COLO668 (cell line): ENCODE results near the gene BAAT.
"Not testable (repeated sequence)": the region's sequence is repeated elsewhere in the genome, so short reads cannot be mapped to it uniquely, and the experiment has no call there.

Source experiments
- DNase-seq: peaks from one replicate; lab custom pipeline; 2025; ENCODE audit not compliant: unreplicated experiment; lab: John Stamatoyannopoulos, UW

Gene BAAT

DNA sequence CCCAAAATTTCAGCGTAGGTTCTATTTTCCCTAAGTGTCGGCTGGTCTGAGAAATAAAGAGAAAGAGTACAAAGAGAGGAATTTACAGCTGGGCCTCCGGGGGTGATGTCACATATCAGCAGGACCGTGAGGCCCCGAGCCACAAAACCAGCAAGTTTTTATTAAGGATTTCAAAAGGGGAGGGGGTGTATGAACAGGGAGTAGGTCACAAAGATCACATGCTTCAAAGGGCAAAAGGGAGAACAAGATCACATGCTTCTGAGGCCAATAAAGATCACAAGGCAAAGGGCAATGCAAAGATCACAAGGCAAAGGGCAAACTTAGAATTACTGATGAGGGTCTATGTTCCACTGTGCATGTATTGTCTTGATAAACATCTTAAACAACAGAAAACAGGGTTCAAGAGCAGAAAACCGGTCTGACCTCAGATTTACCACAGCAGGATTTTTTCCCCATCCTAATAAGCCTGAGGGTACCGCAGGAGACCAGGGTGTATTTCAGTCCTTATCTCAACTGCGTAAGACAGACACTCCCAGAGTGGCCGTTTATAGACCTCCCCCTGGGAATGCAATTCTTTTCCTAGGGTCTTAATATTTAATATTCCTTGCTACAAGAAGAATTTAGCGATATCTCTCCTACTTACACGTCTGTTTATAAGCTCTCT lies at the start of gene BAAT:
TSS of gene BAAT (minus strand) at position 134 of the 664 bp plus-strand sequence. CDS start 13,602 bp downstream, outside the sequence.
- not testable (repeated sequence) for DNase-seq

DNA sequence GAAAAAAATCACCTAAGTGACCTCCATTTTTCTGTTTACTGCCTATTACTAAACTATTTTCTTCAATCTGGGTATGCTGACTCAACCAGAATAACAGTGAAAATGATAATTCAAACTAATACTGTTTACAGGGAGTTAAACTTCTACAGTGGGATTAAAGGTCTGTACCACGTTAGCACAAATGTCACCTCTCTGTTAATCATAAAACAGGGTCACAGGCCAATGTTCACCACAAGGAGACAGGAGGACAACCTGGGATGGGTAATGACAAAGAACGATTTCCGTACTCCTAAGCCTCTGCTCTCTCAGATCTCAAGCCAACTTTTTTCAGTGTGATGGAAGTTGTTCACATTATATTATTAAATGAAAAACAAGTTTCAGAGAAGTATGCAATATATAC lies 48.4 kb upstream of the BAAT start:
- no peak for DNase-seq

DNA sequence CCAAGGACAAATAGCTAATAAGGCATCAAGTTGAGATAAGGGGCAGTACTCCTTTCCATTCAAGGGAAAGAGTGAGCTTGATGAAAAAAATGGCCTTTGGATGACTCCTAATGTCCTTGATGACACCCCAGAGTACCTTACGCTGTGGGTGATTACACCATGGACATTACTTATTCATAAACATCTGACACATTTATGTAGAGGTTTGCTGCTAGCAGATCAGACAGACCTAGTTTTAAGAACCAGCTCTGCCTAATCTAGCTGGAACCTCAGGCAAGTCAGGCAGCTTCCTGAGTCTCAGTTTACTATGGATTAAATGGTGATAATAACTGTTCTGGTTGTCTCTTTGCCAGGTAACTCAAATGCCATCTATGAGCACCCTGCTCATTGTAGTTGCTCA lies 47.9 kb upstream of the BAAT start:
- DNase-seq, result no peak

DNA sequence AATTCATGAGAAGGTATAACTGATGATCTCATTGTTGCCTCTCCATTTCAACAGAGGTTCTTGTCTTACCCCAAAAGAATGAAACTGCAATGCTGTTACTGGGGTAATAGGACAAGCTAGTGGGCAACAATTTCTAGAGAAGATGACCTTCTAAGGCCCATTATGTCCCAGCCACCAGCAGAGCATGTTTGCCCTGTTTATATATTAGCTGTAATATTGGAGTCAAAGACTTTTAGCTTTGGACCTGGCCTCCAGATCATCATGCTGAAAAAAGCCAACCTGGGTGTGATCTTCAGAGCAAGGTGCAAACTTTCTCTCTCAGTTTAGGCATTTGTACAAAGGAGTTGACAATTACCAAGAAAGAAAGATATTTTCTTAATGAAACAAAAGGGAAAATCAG lies 47.4 kb upstream of the BAAT start:
- no peak for DNase-seq

GRCh38 chr9:101429736-101430135 lies 44.9 kb upstream of the BAAT start:
- no peak for DNase-seq

- DNase-seq, result no peak
Measured at GRCh38 chr9:101428909-101429308, 44.1 kb upstream of the BAAT start.

DNA sequence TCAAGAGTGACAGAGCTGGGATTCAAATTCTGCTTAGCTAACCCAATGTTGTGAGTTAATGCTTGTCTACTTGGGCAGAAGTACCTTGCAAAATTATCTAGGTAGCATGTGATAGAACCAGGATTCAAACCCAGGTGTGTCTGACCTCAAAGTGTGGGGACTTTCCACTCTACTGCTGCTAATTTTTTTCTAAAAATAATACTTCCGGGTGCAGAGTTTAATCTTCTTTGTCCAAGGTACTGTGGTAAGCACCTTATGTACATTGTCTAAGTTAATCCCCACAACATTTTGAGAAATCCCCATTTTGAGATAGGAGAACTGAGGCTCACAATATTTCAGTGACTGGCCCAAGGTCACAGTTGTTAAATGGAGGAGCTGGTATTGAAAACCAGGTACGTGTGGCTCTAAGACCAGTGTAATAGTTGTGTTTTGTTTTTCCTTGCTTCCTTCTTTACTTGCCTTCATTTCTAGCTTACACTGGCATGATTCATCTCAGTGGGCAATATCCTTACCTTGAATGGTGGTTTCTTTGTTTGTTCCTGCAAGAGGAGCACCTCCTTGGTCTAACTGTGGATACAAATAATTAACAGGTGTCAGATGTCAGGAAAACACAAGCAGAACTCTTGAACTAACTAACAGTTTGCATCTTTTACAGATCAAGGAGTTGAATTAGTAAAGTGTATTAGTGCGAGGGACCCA lies 43.3 kb upstream of the BAAT start:
- no peak for DNase-seq

GRCh38 chr9:101427358-101427757 lies 42.6 kb upstream of the BAAT start:
- DNase-seq, result no peak

- DNase-seq, result no peak
Measured at GRCh38 chr9:101421653-101422065, 36.9 kb upstream of the BAAT start.

- DNase-seq, result no peak
Measured at GRCh38 chr9:101419863-101420262, 35.1 kb upstream of the BAAT start.

- DNase-seq, result no peak
Measured at GRCh38 chr9:101418518-101419430, 34.0 kb upstream of the BAAT start.

DNA sequence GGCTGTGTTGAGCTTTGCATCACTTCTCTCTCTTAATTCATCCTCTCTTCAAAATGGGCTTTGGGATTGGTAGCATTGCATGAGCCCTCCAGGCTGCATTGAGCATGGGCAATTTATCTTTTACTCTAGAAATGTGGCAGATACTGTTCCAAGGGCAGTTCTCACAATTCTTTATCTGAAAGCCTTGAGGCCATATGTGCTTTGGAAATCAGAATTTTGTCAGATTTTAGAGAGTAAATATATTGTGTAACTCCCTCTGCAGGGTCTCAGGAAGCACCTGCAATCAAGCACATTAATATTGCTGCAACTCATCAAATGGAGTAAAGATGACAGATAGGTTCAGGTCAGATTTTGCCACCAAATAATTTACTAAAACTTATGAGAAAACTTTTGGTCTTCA lies 33.2 kb upstream of the BAAT start:
- DNase-seq, result no peak

DNA sequence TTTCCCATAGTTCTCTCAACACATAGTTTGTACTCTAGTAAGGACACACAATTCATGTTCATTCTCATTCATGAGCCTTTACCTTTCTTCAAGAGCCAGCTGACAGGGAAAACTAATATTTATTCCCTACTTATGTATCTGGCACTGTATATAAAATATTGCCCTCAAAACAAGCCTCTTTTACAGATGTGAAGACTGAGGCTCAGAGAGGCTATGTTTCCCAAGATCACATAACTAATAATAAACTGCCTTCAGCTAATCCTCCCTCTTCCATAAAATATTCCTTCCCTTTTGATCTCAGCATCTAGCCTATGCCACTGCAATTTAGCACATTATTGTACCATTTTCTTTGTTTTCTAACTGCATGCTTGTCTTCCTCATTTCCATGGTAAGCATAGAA lies 32.6 kb upstream of the BAAT start:
- DNase-seq, result no peak

DNA sequence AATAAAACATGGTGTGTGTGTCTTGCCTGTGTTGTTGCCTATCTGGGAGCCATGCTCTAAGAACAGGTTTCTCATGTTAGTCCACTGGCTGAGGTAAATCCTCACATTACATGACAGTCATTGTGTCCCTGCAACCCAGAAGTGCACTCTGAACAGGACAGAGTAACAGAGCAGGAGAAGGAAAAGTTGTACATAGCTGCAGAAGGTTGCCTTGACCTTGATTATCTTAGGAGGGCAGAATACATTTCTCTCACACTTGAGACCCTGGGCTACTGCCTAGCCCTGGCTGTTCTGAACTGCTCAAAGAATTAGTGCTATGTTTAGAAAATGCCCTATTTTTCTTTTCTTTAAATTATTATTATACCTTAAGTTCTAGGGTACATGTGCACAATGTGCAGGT lies 30.8 kb upstream of the BAAT start:
- no peak for DNase-seq

- no peak for DNase-seq
Measured at GRCh38 chr9:101414839-101415238, 30.0 kb upstream of the BAAT start.

DNA sequence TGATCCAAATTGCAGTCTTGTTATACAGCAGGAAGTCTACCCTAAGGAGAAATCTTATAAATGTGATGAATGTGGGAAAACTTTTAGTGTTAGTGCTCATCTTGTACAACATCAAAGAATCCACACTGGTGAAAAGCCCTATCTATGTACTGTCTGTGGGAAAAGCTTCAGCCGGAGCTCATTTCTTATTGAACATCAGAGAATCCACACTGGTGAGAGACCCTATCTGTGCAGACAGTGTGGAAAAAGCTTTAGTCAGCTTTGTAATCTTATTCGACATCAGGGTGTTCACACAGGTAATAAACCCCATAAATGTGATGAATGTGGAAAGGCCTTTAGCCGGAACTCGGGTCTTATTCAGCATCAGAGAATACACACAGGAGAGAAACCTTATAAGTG lies 24.3 kb upstream of the BAAT start:
- DNase-seq, result no peak

- no peak for DNase-seq
Measured at GRCh38 chr9:101408374-101409078, 23.7 kb upstream of the BAAT start.

DNA sequence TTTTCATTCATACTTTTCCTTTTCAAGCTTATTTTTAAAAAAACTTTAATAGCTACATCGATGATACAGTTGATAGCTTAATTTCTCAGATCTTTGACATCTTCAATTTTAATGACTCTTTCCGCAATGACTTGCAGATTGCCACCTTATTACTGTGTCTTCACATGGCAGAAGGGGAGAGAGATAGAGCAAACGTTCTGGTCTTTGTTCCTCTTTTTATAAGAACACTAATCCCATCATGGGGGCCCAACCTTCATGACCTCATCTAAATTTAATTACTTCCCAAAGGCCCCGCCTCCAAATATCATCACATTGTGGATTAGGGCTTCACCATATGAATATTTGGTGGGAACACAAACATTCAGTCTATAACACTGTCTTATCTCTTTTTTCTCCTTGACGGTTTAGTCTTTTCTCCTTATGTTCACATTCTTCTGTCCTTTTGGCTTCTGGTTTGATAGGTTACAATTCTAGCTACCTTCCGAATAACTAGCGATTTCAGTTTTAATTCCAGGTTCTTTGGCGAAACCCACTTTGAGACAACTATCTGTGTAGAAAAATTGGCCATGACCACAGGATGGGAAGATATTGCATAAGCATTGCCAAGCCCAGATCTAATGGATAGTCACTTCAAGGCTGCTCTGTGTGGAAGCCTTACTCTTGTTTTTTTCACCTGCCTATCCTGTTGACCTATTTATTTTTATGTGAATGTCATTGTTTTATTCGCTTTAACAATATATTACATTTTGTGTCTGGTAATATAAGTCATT lies 18.9 kb upstream of the BAAT start:
- no peak for DNase-seq

DNA sequence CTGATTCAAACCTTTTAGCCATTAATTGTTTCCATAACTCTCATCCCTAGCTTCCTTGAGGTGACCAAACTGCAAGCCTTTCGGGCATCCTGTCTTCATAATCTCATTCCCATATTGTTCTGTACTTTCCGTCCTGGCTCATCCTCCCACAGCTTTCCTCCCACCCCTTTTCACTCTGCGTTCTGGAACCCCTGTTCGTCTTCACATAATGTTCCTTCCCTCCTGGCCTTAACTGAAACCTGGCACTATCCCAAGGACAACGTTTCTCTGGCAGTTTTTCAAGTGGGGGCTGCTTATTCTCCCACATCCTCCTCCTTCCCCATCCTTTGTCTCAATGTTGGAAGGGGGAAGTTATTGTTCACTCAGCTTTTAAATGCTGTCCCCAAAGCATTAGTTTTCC lies 15.3 kb upstream of the BAAT start:
- no peak for DNase-seq

DNA sequence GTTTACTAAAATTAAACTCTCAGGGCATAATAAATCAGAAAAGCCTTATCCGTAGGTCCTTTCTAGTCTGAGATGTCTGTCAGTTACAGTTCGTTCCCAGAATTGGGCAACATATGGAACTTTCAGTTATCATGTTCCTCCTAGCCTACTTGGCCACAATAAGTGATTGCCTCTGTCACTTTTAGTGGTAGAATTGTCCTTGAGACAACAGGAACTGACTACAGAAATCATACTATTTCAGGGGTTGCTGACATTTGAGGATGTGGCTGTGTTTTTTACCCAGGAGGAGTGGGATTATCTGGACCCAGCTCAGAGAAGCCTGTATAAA lies 14.8 kb upstream of the BAAT start:
- DNase-seq, result no peak
